Inflammatory macrophage treated with lipopolysaccharide for 1 hour (primary cell): ENCODE data around the gene ARFGAP2.
"Not testable (repeated sequence)": the region's sequence is repeated elsewhere in the genome, so short reads cannot be mapped to it uniquely, and the experiment has no call there.

Experiments
- DNase-seq, 2 donors: peaks; one replicate each; pipeline ENCODE4 v3.0.0-alpha.2; 2020 to 2022

The ARFGAP2 gene

GRCh38 chr11:47147250-47147649, 29.4 kb downstream of the ARFGAP2 start:
- DNase-seq = no peak

DNA sequence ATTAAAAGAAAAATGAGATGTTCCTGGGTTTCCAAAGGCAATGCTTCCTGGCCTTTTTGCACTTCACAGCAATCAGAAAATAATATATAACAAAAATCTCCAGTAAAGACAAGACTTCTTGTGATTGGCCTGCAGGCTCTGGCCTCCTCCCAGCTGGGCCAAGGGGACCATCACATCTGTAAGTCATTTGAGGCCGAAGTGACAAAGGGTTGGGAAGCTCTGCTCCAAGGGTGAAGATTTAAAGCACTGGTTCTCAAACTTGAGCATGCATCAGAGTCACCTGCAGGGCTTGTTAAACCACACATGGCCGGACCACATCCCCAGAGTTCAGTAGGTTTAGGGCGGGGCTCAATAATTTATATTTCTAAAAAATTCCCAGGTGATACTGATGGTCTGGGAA, 32.1 kb downstream of the ARFGAP2 start:
- DNase-seq = no peak

GRCh38 chr11:47143322-47143721, 33.4 kb downstream of the ARFGAP2 start:
- DNase-seq = no peak

DNA sequence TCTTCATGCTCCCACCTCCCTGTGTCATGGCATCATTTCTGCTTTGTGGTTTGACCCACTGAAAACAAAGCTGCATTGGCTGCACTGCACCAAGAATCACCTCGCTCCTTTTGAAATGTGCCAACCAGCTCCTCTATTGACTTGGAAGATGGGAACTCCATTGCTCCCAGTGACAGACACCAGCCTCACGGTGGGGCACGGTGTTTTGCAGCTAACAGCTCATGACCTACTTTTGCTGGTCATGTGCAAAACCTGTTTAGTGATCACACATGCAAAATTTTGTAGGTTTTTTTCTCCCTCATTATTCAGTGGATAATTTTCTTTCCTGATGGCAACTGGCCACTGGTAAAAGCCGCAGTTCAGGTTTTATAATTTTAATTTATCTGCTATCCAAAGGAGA, 36.8 kb downstream of the ARFGAP2 start:
- no peak for DNase-seq

GRCh38 chr11:47137476-47137875, 39.2 kb downstream of the ARFGAP2 start:
- no peak for DNase-seq

- DNase-seq = no peak
Measured at GRCh38 chr11:47136921-47137320, 39.8 kb downstream of the ARFGAP2 start.

- DNase-seq = no peak
Measured at GRCh38 chr11:47136327-47136726, 40.4 kb downstream of the ARFGAP2 start.

DNA sequence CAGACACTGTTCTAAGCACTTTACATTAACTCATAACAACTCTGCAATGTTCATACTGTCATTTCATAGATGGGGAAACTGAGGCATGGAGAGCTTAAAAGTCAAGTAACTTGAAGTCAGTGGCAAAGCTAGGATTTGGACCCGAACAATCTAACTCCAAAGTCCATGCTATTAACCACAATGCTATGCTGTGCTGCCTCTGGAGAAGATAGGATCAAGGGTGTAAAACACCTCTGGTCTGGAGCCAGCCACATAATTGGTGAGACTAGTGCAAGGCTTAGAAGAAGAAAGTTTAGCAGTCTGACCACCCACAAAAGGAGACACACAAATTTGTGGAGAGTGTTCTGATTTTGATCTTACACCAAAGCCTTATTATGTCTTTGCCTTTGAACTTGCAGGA, 43.7 kb downstream of the ARFGAP2 start:
- DNase-seq = no peak

GRCh38 chr11:47132490-47132889, 44.2 kb downstream of the ARFGAP2 start:
- no peak for DNase-seq

DNA sequence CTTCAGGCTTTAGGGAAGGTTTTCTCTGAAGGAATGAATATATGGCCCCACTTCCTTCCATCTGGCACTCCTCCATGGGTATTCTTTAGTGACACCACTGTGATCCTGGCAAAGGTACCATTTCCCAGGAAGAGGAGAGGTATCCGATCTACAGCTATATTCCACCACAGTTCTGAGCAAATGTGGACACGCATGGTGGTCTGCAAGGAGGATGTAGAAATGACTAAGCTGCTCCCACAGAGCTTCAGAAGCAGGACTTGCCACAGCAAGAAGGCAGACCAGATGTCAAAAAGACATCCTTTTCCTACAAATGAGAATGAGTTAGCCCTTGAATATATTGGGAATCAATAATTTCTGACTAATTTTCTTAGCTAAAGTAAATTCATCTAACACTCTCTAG, 45.5 kb downstream of the ARFGAP2 start:
- no peak for DNase-seq

DNA sequence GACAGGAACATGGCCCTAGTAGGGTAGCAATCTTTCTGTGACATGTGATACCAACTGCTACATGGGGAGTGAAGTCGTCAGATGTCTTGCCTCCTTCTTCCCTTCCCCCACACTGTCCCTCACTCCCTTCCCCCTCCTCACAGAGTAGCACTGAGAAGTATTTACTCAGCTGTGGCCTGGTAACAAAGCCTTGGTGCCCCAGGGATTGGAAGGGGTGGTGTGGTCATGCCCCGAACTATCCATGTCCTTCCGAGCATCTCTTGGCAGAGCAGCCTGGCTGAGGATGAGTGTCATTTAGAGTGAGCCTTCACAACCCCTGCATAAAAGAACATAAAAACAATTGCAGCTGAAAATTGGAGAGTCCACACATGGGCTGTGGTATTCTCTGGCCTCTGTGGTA, 46.1 kb downstream of the ARFGAP2 start:
- no peak for DNase-seq

DNA sequence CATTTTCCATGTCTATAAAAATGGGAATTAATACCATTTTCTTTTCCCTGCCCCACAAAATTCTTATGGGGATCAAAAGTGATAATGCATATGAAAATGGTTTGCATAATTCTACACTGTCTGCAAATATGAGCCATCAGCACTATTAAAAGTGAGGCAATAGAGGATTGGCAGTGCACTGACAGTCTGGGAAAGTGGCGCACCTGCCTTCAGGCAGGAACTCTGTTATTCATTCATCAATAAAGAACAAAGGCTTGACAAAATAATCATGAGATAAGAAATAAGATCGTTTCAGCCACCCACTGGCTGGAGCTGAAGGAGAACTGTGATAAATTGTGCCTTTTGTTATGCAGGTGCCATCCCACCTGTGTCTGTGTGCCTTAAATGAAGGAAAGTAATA, 49.5 kb downstream of the ARFGAP2 start:
- no peak for DNase-seq

DNA sequence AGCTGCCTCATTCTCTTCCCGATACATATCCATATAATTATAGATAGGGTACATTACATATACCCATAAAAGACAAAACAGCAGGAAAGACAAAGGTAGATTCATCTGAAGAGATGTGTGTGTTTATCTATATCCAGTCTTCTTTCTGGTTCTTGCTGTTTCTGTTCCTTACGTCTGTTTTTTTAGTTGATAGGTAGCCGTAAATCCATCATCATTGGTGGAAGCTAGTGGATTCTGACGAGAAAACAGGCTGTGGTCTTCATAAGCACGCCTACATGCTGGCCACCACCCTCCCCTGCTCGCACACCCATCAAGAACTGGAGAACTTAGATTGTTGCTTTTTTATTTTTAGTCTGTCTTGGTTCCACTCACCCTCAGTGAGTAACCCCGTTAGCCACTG, 51.6 kb downstream of the ARFGAP2 start:
- no peak for DNase-seq

- DNase-seq = no peak
Measured at GRCh38 chr11:47124675-47125074, 52.0 kb downstream of the ARFGAP2 start.

GRCh38 chr11:47123094-47123493, 53.6 kb downstream of the ARFGAP2 start:
- no peak for DNase-seq

DNA sequence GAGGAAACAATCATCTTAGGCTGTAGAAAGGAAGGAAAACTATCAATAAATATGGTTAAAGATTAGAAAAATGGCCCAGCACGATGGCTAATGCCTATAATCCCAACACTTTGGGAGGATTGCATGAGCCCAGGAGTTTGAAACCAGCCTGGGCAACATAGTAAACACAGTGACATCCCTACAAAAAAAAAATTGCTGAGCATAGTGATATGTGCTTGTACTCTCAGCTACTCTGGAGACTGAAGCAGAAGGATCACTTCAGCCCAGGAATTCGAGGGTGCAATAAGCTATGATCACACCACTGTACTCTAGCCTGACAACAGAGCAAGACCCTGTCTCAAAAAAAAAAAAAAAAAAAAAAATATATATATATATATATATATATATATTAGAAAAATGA, 54.9 kb downstream of the ARFGAP2 start:
- no peak for DNase-seq

- DNase-seq = no peak
Measured at GRCh38 chr11:47121056-47121455, 55.6 kb downstream of the ARFGAP2 start.

GRCh38 chr11:47118958-47119688, 57.6 kb downstream of the ARFGAP2 start:
- not testable (repeated sequence) for DNase-seq
